HepG2 (cell line): Measurements from ENCODE around the gene AFDN.

ENCODE experiments used
- BRCA1 ChIP-seq: sonication (generic); formaldehyde crosslinking; IDR thresholded peaks from 2 replicates; pipeline ENCODE4 v1.4.0; 2020; ENCODE audit warnings: missing genetic modification reagents
- CHD4 ChIP-seq: fragments of 200-600 bp; sonication (generic); IDR thresholded peaks from 2 replicates; pipeline ENCODE4 v1.7.0; 2017; ENCODE audit warnings: mild to moderate bottlenecking, low read length, borderline replicate concordance
- CTCF ChIP-seq: sonication (generic); formaldehyde crosslinking; IDR thresholded peaks from 2 replicates; pipeline ENCODE4 v1.5.0; 2020; ENCODE audit warnings: mild to moderate bottlenecking, missing genetic modification reagents, moderate library complexity
- GTF2F1 ChIP-seq: fragments of 150-350 bp; IDR thresholded peaks from 2 replicates; pipeline ENCODE4 v1.6.1; 2014; ENCODE audit warnings: low read length
- KLF6 ChIP-seq: IDR thresholded peaks from 2 replicates; pipeline ENCODE4 v1.8.0; 2016; ENCODE audit warnings: missing biosample characterization, missing genetic modification reagents
- NFE2L1 ChIP-seq: sonication (generic); formaldehyde crosslinking; IDR thresholded peaks from 2 replicates; pipeline ENCODE4 v1.4.0; 2020; ENCODE audit warnings: missing genetic modification reagents, mild to moderate bottlenecking, borderline replicate concordance
- TBL1XR1 ChIP-seq: fragments of 150-350 bp; IDR thresholded peaks from 2 replicates; pipeline ENCODE4 v1.6.1; 2014; ENCODE audit warnings: borderline replicate concordance, low read length; ENCODE audit not compliant: partially characterized antibody
- ZBTB33 ChIP-seq: sonication (generic); formaldehyde crosslinking; IDR thresholded peaks from 2 replicates; pipeline ENCODE4 v1.4.0; 2020; ENCODE audit warnings: missing genetic modification reagents
- ZNF121 ChIP-seq: sonication (generic); formaldehyde crosslinking; IDR thresholded peaks from 2 replicates; pipeline ENCODE4 v1.5.0; 2020; ENCODE audit warnings: mild to moderate bottlenecking, missing genetic modification reagents
- ZNF580 ChIP-seq: IDR thresholded peaks from 2 replicates; pipeline ENCODE4 v1.6.1; 2016; ENCODE audit warnings: low read depth, borderline replicate concordance
- ZNF670 ChIP-seq: sonication (generic); formaldehyde crosslinking; IDR thresholded peaks from 2 replicates; pipeline ENCODE4 v1.8.0; 2022; ENCODE audit warnings: mild to moderate bottlenecking, missing genetic modification reagents, borderline replicate concordance

- TF ChIP-seq CTCF (CRISPR knock-in tag) (no peak), ZNF670 (no peak), ZNF580 (CRISPR knock-in tag) (no peak), BRCA1 (CRISPR knock-in tag) (no peak), ZNF121 (CRISPR knock-in tag) (no peak), TBL1XR1 (no peak), CHD4 (no peak), GTF2F1 (no peak), ZBTB33 (CRISPR knock-in tag) (no peak), NFE2L1 (CRISPR knock-in tag) (no peak), KLF6 (no peak)
Observed at GRCh38 chr6:167807756-167808155, 19.0 kb upstream of the AFDN start.
